ENCODE data around the gene PXT1.
A peak's percentile ranks its signal among the peaks of the same experiment; 100 is the strongest.
"Not testable (repeated sequence)": the region's sequence is repeated elsewhere in the genome, so short reads cannot be mapped to it uniquely, and the experiment has no call there.

The PXT1 gene, protein sequence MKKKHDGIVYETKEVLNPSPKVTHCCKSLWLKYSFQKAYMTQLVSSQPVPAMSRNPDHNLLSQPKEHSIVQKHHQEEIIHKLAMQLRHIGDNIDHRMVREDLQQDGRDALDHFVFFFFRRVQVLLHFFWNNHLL

DNA sequence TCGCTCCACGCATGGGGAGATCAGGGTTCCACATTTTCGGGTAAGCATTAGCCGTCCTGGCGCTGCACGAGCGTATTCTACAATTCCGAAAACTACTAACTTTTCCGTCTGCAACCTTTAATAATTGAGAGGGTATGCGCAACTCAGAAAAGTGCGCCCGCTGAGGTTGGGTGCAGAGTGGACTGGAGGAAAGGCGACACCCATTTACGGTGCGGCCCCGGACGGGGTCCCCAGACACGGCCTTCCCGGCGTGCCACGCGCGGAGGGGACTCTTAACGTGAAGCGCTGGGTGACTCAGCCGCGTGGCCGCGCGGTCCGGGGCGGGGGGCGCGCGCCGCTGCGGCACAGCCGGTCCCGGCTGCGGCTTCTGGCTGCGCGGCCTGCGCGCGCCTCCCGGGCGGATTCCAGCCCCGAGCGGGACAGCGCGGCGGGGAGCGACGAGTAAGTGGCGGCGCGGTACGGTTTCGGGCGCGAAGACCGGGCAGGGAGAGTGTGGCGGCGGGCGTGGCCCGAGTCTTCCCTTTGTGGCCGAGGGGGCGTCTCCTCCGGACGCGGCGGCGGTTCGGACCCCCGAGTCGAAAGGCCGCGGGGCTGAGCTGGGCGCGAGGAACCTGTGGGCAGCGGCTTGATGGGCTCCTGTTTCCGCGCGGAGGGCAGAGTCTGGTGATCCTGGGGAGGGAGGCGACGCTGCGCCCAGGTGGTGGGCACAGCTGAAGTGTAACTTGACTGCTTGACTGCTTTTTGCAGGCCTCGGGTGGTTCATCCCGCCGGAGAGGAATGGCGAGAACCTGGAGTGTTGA lies at the start of gene PXT1, which contains the start of gene KCTD20:
PXT1 (minus strand) TSS at position 184 of the 800 bp plus-strand sequence. CDS start 16,772 bp downstream, outside the sequence.
KCTD20 (plus strand) TSS at position 330 of the 800 bp plus-strand sequence. CDS start 27,098 bp downstream, outside the sequence.
- DNase-seq, result peak; percentile 75 to 86

DNA sequence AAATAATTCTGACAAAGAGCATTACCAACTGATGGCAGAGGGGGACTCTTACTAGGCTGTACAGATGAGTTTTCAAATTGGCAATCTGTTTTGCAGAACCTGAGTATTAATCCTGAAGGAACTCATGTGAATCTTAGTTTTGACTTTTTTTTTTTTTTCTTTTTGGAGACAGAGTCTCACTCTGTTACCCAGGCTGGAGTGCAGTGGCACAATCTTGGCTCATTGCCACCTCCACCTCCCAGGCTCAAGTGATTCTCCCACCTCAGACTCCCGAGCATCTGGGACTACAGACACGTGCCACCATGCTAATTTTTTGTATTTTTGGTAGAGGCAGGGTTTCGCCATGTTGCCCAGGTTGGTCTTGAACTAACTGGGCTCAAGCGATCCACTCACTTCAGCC lies 49.4 kb upstream of the PXT1 start:
- DNase-seq, result no peak

DNA sequence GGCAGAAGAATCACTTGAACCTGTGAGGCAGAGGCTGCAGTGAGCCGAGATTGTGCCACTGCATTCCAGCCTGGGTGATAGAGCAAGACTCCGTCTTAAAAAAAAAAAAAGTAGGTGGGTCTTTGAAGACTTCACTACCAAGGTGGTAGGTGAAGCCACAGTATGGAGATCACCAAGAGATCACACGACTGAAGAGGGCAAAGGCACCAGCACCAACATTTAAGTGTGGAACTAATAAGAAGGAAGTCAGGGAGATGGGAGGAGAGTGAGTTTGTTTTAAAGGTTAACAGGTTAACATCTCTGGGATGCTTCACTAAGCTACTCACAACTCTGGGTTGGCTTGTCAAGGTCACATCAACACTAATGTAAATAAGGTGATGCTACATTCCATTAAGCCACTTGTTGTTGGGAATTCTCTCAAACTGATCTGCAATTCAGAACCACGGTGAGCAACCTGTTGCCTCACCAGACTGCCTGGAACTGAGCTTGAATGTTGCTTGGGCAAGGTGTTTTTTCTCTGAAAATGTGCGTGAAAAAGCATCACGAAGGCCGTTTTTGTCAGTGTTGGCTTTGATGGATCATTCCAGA lies 48.8 kb upstream of the PXT1 start:
- no peak for DNase-seq

DNA sequence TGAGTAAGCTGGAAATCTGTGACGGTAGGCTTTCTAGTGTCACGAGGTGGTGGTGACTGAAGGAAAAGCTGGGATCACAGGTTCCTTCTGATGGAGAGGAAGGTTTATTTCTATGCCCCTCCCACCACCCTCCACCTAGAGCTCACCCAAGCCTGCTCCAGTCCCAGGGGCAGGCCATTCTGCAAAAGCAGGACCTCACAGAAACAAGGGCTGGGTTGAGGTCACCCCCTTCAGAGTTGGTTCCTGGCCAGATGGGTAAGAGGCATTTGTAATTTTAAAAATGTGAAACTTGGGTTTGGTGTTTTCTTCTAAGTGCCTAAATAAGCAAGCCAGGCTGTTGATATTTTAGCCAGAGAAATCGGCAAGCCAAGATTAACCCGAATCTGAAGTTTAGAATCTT lies 46.8 kb upstream of the PXT1 start:
- DNase-seq, result no peak

DNA sequence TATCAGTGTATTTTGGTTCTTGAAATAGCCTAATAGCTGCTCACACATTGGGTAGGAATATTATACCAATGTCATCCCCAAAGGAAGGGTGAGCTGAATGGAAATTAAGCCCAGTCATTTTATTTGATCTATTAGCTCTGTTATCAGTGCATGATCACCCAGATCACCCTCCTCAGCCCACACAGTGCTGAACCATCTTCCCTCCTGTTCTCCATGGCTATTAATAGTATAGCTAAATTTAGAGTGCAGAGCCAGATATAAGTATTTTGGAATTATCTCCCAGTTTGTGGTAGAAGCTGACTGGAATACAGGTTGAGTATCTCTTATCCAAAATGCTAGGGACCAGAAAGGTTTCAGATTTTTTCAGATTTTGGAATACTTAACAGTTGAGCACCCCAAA lies 45.6 kb upstream of the PXT1 start:
- DNase-seq, result no peak

DNA sequence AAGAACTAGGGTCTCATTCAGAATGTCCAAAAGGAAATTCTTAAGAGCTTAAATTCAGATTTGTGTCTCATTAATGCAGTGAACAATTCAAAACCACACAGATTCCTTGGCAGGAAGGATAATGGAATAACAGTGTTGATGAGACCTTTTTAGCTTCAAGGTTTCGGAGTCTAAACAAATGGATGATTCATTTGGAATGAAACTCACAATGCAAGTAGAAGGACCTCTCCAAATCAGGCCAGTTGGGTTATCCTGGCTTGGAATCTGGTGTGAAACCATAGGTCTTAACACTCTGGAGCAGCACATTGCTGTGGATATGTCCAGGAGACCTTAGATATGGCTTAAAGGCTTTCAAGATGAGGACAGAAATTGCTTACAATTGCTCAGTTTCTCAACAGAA lies 45.0 kb upstream of the PXT1 start:
- DNase-seq, result no peak

DNA sequence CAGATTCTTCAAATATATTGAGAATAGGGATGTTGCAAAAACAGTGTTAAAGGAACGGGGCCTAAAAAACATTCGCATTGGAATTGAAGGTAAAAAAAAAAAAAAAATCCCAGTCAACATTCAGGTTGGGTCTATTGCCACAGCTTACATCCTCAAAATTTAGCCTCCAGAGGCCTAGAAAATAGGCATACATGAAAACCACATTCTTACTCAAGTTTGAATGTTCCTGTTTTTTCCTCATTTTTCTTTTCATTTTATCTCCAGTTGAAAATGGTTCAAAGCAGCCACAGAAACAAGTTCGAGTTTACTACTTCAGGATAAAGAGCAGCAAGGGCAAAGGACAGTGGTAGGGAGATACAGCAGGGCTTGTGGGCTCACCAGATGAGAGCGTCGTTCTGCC lies 42.1 kb upstream of the PXT1 start:
- DNase-seq, result no peak

DNA sequence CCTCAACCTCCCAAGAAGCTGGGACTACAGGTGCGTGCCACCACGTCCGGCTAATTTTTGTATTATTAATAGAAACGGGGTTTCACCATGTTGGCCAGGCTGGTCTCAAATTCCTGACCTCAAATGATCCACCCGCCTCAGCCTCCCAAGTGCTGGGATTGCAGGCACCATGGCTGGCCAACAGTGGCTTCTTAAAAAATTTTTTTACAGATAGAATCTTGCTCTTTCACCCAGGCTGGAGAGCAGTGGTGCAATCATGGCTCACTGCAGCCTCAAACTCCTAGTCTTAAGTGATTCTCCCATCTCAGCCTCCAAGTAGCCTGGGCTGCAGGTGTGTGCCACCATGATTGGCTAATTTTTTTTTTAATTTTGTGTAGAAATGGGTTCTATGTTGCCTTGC lies 40.7 kb upstream of the PXT1 start:
- not testable (repeated sequence) for DNase-seq

DNA sequence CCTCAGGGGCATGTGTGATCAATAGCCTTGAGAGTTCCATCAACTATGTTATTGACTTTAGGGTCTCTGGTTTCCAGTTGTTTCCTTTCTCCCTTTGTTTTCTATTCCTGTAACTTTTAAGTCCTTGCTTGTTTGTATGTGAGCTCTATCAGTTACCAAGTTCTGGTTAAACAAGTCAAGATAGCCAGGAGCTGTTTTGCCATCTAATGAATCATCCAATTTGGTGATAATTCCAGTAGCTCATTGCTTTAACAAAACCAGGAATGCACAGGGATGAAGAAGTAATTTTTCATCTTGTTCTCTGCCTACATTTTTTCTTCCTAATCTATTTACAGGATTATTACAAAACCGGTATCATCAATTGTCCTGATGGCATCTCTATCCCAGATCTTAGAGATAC lies 36.6 kb upstream of the PXT1 start:
- DNase-seq, result no peak

DNA sequence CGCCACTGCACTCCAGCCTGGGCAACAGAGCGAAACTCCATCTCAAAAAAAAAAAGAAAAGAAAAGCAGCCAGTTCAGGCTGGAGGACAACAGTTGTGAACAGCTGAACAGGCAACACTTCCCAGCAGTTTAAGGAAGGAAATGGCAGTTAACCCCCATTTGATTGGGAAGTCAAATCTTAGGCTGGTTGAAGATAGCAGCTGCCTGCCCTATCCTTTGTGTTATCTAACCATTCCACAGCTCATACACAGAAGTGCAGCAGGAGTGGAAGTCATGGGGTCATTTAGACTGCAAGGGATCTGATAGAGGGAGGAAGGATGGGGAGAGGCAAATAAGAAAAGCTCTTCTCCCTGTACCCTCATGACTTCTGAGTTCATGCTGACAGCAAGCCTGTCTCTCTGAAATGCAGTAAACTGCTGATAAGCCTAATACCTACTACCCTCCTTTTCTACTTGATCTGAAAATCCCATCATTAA lies 35.4 kb upstream of the PXT1 start:
- DNase-seq, result no peak

DNA sequence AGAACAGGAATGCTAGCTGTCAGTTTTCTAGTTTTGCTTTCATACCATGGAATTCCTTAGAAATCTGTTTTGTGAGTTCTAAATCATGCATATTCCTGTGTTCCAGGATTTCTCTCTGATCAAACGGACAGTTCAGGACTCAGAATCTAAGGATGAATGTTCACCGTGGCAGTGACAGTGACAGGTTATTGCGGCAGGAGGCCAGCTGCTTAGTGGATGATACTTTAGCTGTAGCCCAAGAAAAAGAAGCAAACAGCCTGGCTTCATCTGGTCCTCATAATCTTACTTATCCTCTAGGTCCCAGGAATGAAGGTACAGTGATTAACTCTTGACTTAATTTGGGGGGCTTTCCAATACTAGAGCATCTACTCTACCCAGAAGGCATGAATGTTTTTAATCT lies 27.3 kb upstream of the PXT1 start:
- DNase-seq, result no peak

DNA sequence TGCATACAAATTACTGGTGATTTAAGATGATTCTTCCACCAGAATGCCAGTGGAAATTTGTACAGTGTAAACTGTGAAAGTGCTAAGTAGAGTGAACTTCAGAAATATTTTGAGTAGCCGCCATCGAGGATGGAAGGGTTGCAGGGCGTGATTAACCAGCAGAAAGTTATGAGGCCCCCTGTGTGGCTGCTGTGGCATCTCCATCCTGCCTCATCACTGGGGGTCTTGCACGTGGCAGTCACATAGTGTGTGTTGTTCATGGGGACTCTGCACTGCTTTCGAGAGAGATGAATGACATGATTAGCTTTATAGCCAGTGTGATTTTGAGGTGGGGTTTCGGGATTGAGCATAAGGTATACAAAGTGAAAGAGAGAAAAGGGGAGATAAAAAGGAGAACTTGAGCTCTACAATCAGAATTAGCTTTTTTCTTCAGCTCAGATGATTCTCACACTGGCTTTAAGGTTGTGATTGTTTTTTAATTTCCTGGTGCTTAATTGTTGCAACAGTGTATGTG lies 26.6 kb upstream of the PXT1 start:
- no peak for DNase-seq

DNA sequence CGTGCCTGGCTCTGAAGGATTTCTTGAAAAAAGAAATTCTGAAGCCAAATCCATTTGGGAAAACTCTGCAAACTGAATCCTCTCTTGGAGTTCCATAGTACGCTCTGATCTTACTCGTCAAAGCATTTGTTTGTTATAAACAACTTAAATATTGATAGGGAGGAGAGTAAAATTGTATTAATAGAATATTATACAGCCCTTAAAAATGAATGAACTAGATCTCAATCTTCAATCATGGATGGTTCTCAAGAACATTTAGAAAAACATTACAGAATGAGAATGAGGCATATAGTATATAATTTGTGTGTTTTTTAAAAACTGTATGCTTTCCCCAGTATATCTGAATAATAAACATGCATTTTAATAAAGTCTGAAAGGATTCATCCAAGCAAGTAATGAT lies 25.0 kb upstream of the PXT1 start:
- no peak for DNase-seq

DNA sequence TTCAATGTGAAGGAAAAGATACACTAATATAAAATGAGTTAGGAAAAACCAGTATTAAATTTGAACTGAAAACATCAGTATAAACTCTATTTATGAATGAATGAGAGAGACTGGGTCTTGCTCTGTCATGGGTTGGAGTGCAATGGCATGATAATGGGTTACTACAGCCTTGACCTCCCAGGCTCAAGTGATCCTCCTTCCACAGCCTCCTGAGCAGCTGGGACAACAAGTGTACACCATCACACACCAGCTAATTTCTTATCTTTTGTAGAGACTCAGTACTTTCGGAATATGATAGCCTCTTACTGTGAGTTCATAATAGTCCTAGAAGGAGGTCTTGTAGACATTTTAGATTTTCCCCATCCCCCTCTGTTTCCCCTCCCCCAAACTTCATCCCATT lies 21.6 kb upstream of the PXT1 start:
- no peak for DNase-seq

DNA sequence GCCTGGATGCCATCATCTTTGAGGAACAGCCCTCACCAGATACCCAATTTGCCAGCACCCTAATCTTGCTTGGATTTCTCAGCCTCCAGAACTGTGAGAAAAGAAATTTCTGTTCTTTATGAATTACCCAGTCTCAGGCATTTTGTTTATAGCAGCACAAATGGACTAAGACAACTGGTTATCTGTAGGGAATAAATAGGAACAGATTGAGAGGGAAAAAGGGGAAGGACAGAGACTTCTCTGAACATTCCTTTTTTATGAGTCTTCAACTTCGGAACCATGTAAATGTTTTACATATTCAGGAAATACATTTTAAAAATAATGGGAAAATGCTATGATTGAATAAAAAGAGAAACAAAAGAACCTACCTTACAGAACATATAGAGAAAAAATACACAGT lies 21.0 kb upstream of the PXT1 start:
- no peak for DNase-seq

DNA sequence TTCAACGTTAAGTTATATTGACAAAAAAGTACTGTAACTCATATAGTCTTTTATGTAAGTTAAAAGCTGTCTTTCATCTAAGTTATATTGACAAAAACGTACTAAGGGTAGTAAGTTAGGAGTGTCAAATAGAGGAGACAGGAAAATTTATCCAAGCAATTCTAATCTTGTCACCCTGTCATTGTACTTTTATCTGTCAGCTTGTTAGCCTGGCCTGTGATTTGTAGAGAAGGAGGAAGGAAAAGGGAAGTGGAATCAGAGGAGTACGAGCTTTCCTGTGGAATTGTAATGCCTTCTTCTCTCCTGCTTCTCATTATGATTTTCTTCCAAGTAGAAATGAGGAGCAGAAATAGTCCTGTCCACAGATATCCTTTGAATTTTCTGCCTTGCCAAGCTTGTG lies 19.0 kb upstream of the PXT1 start:
- DNase-seq, result no peak

DNA sequence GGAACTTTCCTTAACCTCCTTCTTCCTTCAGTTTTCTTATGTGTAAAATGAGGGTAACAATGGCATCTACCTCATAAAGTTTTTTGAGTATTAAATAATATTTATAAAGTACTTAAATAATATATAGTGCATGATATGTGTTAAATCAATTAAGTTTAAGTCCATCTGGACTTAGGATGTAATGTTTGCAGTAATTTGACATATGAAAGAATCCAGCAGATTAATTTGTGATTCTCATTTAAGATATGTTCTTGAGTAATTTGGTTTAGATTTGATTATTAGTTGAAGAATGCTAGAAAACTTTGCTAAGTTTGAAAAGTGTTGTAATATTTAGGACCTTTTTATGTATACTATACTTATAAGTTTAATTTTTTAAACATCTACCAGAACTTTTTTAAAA lies 18.3 kb upstream of the PXT1 start:
- DNase-seq, result no peak

DNA sequence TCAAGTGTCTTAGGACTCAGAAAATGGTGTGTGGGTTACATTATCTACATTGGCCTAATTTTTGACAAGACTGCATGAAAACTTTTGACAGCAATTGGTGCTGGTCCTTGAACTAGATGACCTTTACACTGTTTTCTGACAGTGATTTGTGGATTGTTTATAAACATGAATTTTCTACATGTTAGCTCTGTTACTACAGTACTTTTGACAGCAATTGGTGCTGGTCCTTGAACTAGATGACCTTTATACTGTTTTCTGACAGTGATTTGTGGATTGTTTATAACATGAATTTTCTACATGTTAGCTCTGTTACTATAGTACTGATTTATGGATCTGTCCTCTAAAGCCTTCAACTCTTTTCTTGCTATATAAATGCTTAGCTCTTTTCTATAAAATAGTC lies 16.8 kb upstream of the PXT1 start:
- DNase-seq, result no peak

DNA sequence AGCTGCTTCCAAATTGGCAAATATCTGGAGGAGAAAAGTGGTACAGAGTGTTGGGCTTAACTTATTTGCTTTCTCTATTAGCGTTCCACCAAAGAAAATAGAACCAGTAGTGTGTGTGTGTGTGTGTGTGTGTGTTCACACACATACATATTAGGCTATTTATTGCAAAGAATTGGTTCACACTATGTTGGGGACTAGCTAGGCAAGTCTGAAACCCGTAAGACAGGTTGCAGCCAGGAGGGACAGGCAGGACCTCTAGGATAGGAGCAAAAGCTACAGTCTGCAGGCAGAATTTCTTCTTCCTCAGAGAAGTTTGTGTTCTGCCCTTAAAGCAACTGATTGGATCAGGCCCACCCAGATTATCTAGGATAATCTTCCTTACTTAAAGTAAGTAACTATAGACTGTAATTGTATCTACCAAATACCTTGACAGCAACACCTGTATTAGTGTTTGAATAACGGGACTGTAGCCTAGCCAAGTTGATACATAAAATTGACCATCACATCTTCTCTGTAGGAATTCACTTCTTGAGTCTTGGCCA lies 12.9 kb upstream of the PXT1 start:
- no peak for DNase-seq

DNA sequence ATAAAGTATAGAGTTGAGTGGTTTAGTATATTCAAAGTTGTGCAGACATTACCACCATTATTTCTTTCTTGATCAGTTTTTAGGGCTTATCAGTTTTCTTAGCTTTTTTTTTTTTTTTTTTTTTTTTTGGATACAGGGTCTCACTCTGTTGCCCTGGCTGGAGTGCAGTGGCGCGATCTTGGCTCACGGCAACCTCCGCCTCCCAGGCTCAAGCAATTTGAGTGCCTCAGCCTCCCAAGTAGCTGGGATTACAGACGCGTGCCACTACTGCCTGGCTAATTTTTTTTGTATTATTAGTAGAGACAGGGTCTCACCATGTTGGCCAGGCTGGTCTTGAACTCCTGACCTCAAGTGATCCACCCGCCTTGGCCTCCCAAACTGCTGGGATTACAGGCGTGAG lies 10.2 kb upstream of the PXT1 start:
- not testable (repeated sequence) for DNase-seq

DNA sequence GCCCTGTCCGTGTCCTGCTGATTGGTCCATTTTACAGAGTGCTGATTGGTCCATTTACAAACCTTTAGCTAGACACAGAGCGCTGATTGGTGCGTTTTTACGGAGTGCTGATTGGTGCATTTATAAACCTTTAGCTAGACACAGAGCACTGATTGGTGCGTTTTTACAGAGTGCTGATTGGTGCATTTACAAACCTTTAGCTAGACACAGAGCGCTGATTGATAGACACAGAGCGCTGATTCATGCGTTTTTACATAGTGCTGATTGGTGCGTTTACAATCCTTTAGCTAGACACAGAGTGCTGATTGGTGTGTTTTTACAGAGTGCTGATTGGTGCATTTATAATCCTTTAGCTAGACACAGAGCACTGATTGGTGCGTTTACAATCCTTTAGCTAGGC lies 6.5 kb upstream of the PXT1 start:
- DNase-seq, result not testable (repeated sequence)

DNA sequence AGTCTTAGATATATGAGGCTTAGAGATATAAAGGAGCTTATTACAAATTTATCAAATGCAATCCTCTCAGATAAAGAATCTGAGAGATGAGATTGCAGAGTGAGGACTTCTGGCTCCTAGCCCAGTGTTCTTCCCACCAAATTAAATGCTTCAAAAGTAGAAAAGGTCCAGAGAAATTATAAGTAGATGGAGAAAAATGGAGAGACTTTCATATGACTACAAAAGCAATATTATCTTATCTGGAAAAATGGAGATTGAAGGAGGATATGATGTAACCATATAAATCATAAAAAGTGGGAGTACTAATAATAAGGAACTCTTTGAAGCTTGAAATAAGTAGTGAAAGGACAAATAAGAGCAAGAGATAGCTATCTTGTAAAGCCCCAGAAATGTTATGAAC lies 3.0 kb upstream of the PXT1 start:
- no peak for DNase-seq

DNA sequence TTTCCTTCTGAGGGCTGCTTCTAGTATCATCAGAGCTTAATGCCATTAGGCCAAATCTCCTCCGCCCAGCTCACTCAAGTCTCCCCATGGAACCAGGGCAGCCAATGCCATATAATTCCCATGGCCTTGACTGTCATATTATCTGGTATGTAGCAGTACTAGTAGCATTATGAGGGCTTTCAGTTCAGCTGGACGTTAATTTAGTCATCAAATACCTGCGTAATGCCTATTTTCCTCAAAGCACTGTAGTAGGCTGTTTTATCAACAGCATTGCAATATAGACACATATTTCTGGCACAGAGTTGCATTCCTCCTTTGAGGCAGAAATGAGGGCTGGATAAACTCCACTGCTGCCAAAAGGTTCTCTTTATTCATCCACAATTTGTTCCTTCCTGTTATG lies 1.8 kb upstream of the PXT1 start:
- DNase-seq, result no peak

Measured in SHP77 (cell line).